Measurements from ENCODE around the gene CREBZF. TPM values are rescaled to one million over a fixed set of nuclear protein-coding genes. Genes with fewer than 3 reads are reported as not detected.
"Not testable (repeated sequence)": the region's sequence is repeated elsewhere in the genome, so short reads cannot be mapped to it uniquely, and the experiment has no call there.

Gene CREBZF
- total RNA-seq, 4 donors from 2014 or later = 63.2 to 162 (median 90.5) TPM

DNA sequence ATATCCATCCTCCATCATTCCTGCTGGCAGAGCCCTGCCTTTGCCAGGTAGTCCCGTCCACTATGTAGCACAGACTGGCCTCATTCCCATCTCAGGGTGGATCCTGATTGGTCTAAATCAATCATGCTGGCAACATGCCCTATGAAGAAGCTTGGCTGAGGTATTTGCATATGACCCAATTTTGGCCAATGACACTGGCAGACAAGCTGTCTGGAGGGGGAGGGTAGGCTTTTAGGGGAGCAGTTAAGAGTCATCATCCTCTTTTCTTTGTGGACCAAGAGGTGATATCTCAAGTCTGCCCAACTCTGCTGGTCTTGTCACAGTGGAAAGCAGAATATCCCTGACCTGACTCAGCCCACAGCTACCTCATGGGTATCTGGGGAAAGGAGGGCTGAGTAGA, 16.0 kb upstream of the CREBZF start:
- TF ChIP-seq, protein P1, sequence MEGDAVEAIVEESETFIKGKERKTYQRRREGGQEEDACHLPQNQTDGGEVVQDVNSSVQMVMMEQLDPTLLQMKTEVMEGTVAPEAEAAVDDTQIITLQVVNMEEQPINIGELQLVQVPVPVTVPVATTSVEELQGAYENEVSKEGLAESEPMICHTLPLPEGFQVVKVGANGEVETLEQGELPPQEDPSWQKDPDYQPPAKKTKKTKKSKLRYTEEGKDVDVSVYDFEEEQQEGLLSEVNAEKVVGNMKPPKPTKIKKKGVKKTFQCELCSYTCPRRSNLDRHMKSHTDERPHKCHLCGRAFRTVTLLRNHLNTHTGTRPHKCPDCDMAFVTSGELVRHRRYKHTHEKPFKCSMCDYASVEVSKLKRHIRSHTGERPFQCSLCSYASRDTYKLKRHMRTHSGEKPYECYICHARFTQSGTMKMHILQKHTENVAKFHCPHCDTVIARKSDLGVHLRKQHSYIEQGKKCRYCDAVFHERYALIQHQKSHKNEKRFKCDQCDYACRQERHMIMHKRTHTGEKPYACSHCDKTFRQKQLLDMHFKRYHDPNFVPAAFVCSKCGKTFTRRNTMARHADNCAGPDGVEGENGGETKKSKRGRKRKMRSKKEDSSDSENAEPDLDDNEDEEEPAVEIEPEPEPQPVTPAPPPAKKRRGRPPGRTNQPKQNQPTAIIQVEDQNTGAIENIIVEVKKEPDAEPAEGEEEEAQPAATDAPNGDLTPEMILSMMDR (IDR thresholded peaks at IDR 0.05) = no peak
- no peak for TF ChIP-seq POLR2A (IDR thresholded peaks at IDR 0.05)
- Histone ChIP-seq H3K27me3 (no peaks in the 10 kb centered on the region), H3K4me1 (peaks cover 0 to 14% (median 0%) of the 10 kb centered on the region in 4 donors), H3K9me3 (no peaks in the 10 kb centered on the region), H3K36me3 (no peaks in the 10 kb centered on the region), H3K27ac (no peak overlapping the region), H3K4me3 (no peak overlapping the region)
- DNase-seq = no peak

DNA sequence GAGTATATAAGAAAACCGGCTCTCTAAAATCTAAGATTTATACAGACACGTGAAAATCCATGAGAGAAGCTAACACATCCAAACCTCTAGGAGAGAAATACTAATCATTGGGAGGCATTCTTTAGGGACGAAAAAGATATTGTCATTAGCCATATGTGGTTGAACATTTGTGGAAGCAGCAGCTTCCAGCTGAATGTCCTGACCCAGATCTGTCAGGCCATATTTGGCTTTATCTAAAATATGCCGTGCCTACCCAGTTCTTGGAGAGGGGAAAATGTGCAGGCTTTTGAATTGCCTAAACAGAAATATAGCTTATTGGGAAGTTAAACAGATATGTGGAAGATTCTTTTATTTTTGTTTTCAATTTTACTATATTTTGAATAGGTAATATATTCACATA, 14.6 kb upstream of the CREBZF start:
- H3K27ac ChIP-seq = no peak overlapping the region
- H3K27me3 ChIP-seq = no peaks in the 10 kb centered on the region
- TF ChIP-seq, protein P1 (IDR thresholded peaks at IDR 0.05) = no peak
- no peak for TF ChIP-seq POLR2A (IDR thresholded peaks at IDR 0.05)
- no peaks in the 10 kb centered on the region for H3K9me3 ChIP-seq
- no peaks in the 10 kb centered on the region for H3K36me3 ChIP-seq
- DNase-seq = no peak
- peaks cover 0 to 5% (median 0%) of the 10 kb centered on the region in 4 donors for H3K4me1 ChIP-seq
- H3K4me3 ChIP-seq = no peak overlapping the region

DNA sequence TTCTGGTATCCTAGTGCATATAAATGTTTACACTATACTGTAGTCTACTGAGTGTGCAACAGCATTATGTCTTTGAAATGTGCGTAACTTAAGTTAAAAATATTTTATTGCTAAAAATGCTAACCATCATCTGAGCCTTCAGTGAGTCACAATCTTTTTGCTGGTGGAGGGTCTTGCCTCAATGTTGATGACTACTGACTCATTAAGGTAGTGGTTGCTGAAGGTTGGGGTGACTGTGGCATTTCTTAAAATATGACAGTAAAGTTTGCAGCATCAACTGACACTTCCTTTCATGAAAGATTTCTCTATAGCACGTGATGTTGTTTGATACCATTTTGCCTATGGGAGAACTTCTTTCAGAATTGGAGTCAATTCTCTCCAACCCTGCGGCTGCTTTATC, 8.5 kb upstream of the CREBZF start:
- no peak overlapping the region for H3K27ac ChIP-seq
- H3K9me3 ChIP-seq = no peaks in the 10 kb centered on the region

DNA sequence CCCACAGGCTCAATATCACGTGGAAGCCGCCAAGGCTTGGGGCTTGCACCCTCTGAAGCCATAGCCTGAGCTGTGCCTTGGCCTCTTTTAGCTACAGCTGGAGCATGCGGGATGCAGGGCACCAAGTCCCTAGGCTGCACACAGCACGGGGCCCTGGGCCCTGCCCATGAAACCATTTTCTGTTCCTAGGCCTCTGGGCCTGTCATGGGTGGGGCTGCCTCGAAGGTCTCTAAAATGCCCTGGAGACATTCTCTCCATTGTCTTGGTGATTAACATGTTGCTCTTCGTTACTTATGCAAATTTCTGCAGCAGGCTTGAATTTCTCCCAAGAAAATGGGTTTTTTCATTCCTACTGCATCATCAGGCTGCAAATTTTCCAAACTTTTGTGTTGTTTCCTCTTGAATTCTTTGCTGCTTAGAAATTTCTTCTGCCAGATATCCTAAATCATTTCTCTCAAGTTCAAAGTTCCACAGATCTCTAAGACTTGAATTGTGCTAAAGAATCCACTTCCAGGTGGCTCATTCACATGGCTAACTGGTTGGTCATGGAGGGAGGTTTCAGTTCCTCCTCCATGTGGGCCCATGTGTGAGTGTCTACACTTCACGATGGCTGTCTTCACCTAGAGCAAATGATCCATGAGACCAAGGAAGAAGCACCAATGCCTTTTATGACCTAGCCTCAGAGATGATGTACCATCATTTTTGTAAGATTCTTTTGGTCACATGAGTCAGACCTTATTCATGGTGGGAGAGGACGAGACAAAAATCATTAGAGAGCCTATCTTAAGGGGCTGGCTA, 7.4 kb upstream of the CREBZF start:
- H3K9me3 ChIP-seq = no peaks in the 10 kb centered on the region
- no peak for TF ChIP-seq POLR2A (IDR thresholded peaks at IDR 0.05)
- TF ChIP-seq, protein P1 (IDR thresholded peaks at IDR 0.05) = no peak
- DNase-seq = no peak
- no peak overlapping the region for H3K27ac ChIP-seq
- H3K36me3 ChIP-seq = no peaks in the 10 kb centered on the region
- H3K4me1 ChIP-seq = no peaks in the 10 kb centered on the region
- H3K27me3 ChIP-seq = no peaks in the 10 kb centered on the region
- H3K4me3 ChIP-seq = no peak overlapping the region

More for the DNA sequence above, 8.5 kb upstream of the CREBZF start:
- Histone ChIP-seq H3K36me3 (no peaks in the 10 kb centered on the region), H3K4me1 (no peaks in the 10 kb centered on the region), H3K27me3 (no peaks in the 10 kb centered on the region), H3K4me3 (no peak overlapping the region)
- TF ChIP-seq POLR2A (IDR thresholded peaks at IDR 0.05) = no peak
- TF ChIP-seq, protein P1 (IDR thresholded peaks at IDR 0.05) = no peak
- DNase-seq = no peak

DNA sequence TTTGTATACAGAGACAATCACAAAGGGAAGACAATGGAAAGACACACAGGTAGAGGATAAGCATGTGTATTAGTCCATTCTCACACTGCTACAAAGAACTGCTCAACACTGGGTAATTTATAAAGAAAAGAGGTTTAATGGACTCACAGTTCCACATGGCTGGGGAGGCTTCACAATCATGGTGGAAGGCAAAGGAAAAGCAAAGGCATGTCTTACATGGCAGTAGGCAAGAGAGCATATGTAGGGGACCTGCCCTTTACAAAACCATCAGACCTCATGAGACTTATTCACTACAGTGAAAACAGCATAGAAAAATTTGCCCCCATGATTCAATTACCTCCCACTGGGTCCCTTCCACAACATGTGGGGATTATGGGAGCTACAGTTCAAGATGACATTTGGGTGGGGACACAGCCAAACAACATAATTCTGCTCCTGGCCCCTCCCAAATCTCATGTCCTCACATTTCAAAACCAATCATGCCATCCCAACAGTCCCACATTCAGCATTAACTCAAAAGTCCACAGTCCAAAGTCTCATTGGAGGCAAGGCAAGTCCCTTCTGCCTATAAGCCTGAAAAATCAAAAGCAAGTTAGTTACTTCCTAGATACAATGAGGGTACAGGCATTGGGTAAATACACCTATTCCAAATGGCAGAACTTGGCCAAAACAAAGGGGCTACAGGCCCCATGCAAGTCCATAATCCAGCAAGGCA, 6.2 kb upstream of the CREBZF start:
- not testable (repeated sequence) for H3K27ac ChIP-seq, H3K27me3 ChIP-seq, H3K36me3 ChIP-seq, H3K4me1 ChIP-seq, H3K9me3 ChIP-seq, H3K4me3 ChIP-seq
- peak in 1 of 3 donors; percentile 40 for DNase-seq

DNA sequence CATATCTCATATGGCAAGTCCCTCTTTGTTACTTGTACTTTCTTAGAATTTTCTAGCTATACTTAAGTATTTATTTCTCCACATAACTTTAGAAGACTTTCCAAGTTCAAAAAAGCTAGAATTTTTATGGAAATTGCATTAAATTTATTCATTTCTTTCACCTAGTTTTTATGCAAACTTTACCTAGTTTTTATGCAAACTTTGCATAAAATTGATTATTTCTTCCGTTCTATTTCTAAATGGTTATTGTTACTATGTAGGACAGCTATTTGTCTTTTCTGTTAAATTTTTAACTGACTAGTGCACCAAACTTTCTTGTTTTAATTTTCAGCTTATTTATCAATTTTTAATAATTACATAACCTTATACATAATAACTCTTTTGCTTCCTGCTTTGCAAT, 3.2 kb upstream of the CREBZF start:
- H3K9me3 ChIP-seq = no peaks in the 10 kb centered on the region
- TF ChIP-seq POLR2A (IDR thresholded peaks at IDR 0.05) = no peak
- H3K4me3 ChIP-seq = no peak overlapping the region
- H3K4me1 ChIP-seq = peaks cover 0 to 10% (median 0%) of the 10 kb centered on the region in 4 donors
- no peak overlapping the region for H3K27ac ChIP-seq
- H3K36me3 ChIP-seq = no peaks in the 10 kb centered on the region
- no peak for DNase-seq
- H3K27me3 ChIP-seq = no peaks in the 10 kb centered on the region

All from Peyer's patch (tissue), 4 donors.